ENCODE results near the gene INSRR.

The INSRR gene

GRCh38 chr1:156865865-156866248, 6.9 kb upstream of the INSRR start:
- TF ChIP-seq CTCF (IDR thresholded peaks at IDR 0.05; ENCODE audit: control insufficient read depth, extremely low read depth, insufficient read depth): no peak
- DNase-seq (ENCODE audit: low read depth): no peak
- no peak overlapping the region for H3K4me3 ChIP-seq (ENCODE audit: low read depth, low read length)

GRCh38 chr1:156865258-156865657, 6.3 kb upstream of the INSRR start:
- no peak for DNase-seq (ENCODE audit: low read depth)
- TF ChIP-seq CTCF (IDR thresholded peaks at IDR 0.05; ENCODE audit: control insufficient read depth, extremely low read depth, insufficient read depth): no peak
- no peak overlapping the region for H3K4me3 ChIP-seq (ENCODE audit: low read depth, low read length)

GRCh38 chr1:156864796-156865195, 5.9 kb upstream of the INSRR start:
- no peak for TF ChIP-seq CTCF (IDR thresholded peaks at IDR 0.05; ENCODE audit: control insufficient read depth, extremely low read depth, insufficient read depth)
- H3K4me3 ChIP-seq (ENCODE audit: low read depth, low read length): no peak overlapping the region
- DNase-seq (ENCODE audit: low read depth): no peak

GRCh38 chr1:156863631-156864030, 4.7 kb upstream of the INSRR start:
- H3K4me3 ChIP-seq (ENCODE audit: low read depth, low read length): no peak overlapping the region
- no peak for DNase-seq (ENCODE audit: low read depth)
- no peak for TF ChIP-seq CTCF (IDR thresholded peaks at IDR 0.05; ENCODE audit: control insufficient read depth, extremely low read depth, insufficient read depth)

GRCh38 chr1:156862997-156863599, 4.2 kb upstream of the INSRR start:
- H3K4me3 ChIP-seq (ENCODE audit: low read depth, low read length): no peak overlapping the region
- no peak for TF ChIP-seq CTCF (IDR thresholded peaks at IDR 0.05; ENCODE audit: control insufficient read depth, extremely low read depth, insufficient read depth)
- no peak for DNase-seq (ENCODE audit: low read depth)

GRCh38 chr1:156862584-156862983, 3.7 kb upstream of the INSRR start:
- no peak for DNase-seq (ENCODE audit: low read depth)
- H3K4me3 ChIP-seq (ENCODE audit: low read depth, low read length): no peak overlapping the region
- no peak for TF ChIP-seq CTCF (IDR thresholded peaks at IDR 0.05; ENCODE audit: control insufficient read depth, extremely low read depth, insufficient read depth)

Measured in LNCaP clone FGC (cell line).